ENCODE data around the gene STARD3.

DNA sequence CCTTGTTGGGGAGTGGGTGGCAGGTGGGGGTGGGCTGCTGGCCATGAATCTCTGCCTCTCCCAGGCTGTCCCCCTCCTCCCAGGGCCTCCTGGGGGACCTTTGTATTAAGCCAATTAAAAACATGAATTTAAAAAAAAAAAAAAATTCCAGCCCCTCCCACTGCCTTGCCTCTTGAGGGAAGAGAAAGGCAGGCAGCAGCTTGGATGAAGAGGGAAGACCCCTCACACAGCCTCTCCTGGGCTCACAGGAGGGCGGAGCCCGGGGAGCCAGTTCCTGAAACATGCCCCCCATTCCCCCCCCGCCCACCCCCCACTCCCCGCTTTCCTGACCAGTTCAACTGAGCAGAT lies 26.4 kb downstream of the STARD3 start:
- TF ChIP-seq, protein P1, sequence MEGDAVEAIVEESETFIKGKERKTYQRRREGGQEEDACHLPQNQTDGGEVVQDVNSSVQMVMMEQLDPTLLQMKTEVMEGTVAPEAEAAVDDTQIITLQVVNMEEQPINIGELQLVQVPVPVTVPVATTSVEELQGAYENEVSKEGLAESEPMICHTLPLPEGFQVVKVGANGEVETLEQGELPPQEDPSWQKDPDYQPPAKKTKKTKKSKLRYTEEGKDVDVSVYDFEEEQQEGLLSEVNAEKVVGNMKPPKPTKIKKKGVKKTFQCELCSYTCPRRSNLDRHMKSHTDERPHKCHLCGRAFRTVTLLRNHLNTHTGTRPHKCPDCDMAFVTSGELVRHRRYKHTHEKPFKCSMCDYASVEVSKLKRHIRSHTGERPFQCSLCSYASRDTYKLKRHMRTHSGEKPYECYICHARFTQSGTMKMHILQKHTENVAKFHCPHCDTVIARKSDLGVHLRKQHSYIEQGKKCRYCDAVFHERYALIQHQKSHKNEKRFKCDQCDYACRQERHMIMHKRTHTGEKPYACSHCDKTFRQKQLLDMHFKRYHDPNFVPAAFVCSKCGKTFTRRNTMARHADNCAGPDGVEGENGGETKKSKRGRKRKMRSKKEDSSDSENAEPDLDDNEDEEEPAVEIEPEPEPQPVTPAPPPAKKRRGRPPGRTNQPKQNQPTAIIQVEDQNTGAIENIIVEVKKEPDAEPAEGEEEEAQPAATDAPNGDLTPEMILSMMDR (conservative IDR thresholded peaks at IDR 0.05; ENCODE audit: low read length), result no peak
- no peak for TF ChIP-seq EZH2phosphoT487 (IDR thresholded peaks at IDR 0.05; ENCODE audit: borderline replicate concordance)
